Measurements from ENCODE around the gene MRPS5.

The MRPS5 gene

DNA sequence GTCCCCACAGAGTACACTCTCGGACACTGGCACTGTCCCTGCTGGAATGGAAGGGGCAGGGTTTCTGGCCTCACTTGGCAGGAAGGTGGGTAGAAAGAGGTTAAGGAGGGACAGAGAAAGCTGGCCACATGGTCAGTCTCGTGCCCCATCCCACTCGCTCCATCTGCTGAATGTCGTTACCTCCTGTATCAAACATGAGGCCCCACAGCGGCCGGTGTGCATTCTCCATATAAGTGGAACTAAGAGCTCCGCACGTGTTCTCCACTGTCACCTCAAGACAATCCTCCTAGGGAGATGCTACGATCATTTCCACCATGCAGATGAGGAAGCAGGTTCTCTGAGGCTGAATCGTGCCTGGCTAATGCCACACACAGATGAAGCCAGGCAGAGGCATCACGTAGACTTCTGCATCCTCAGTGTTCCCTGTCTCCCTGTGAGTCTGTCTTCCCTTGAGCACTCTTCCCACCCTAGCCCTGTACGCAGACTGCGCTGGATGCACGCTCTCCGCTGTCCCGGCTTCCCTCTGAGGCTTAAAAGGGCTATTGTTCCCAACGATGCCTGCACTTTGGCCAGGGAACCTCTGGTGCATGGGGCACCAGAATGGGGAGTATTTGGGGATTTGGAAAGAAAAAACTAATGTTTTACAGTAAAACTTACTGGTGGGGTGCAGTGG is 61.0 kb downstream of the MRPS5 start:
- no peak for DNase-seq

GRCh38 chr2:95059656-95060370 is 61.8 kb downstream of the MRPS5 start:
- no peak for DNase-seq

DNA sequence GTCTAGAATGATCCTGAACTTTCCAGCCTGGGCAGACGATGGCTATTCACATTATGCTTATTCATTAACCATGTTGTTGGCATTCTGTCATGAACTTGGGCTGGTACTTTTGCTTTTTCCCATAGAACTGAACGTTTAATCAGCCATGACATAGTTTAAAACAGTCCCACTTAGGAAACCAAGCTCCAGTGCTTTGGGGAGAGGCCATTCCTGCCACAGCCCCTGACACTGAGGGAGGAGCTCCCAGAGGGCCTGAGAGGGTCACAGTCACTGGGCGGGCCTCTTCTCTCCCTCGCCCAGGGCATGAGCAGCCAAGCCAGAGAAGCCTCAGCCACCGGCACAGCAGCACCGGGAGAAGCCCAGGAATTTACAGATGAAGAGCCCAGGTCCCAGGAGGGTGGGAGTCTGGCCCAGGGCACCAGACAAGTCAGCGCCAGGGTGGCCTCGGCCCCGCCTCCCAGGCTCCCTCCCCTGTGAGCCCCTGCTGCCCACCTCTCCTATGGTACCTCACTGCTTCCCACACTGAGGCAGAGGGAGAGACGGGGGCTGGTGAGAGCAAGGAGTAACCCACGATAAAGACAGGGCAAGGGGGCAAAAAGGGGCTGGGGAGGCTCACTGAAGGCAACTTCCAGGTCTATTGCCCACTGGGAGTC is 62.5 kb downstream of the MRPS5 start:
- DNase-seq: no peak

GRCh38 chr2:95058466-95058988 is 63.1 kb downstream of the MRPS5 start:
- no peak for DNase-seq

GRCh38 chr2:95057535-95058370 is 63.9 kb downstream of the MRPS5 start:
- no peak for DNase-seq

- DNase-seq: no peak
These were observed 64.8 kb downstream of the MRPS5 start for GRCh38 chr2:95056461-95057459.

- no peak for DNase-seq
These were observed 65.6 kb downstream of the MRPS5 start for GRCh38 chr2:95056044-95056443.

DNA sequence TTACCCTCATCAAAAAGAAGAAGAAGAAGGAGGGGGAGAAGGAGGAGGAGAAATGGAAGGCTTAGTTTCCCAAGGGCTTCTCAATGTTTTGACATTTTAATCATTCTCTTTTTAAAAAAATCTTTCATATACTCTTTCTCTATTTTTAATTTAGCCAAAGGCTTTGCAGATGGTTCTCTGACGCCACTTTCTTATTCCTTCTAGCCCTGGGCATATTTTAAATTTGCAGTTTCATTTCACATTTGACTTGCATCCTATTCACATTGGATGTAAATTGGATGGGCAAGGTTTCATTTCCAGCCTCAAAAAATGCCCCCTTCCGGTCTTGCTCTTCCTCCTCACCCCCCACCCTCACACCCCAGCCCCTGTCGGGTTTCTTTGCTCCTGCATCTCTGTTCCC is 66.3 kb downstream of the MRPS5 start:
- DNase-seq: no peak

DNA sequence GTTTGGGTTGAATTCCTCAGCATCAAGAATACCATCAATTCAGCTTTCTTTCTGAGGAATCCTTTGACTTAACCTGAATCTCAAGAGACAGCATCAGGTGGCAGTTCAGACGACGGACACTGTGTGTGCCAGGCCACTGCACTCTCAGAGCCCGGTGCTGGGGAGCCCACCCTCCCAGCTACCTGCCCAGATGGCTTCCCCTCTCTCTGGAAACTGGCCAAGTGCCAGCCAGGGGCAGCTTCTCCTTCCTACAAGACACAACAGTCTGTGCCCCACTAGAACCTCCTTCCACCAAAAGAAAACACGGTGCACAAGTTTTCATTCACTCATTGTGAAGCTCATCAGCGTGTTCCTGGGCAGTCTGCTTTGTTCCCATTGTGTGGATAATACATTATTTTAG is 67.6 kb downstream of the MRPS5 start:
- no peak for DNase-seq

- DNase-seq: no peak
These were observed 68.1 kb downstream of the MRPS5 start for GRCh38 chr2:95053543-95053942.

DNA sequence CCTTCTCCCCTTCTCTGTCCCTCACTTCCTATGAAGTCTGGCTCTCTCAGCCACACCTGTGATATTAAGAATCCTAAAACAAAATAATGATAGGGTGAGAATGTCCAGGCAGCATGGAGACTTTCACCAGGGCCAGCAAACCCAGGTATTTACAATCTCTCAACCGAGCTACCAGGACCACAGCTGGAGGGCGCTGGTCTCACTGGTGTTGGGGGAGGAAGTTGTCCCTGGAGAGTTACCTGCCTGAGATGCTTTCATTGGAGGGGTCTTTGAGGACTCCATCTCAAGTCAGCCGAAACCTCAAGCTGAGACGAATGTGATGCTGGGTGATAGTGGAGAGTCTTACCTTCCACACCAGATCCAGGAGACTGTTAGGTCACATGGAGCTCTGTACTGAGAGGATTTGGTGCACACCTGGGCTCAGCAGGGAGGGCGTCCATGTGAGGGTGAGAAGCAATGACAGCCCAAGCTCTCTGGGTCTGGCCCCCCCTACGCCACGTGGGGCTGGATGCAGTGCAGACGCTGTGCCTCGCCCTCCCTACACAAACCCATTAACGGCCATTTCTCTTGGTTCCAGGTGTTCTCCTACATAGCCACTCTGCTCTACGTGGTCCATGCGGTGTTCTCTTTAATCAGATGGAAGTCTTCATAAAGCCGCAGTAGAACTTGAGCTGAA is 68.7 kb downstream of the MRPS5 start:
- no peak for DNase-seq

DNA sequence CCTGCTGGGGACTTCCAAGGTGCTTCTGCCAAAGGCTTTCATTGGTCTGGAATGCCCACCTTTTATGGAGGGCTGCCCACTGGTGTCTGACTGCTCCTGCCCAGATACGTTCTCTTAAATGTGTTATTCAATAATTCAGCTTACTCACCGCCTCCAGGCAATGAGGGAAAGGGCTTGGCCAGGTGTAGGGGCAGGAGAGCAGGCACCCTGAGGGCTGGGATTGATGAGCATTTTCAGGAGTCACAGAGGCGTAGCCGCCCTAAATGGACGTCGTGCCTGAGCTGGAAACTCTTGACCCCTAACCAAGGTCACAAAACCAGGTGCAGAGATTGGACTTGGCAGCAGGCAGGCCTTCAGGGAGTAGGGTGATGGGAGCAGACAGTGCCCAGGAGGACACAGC is 69.3 kb downstream of the MRPS5 start:
- no peak for DNase-seq

GRCh38 chr2:95051626-95052025 is 70.0 kb downstream of the MRPS5 start:
- DNase-seq: no peak

GRCh38 chr2:95050385-95051300 is 71.0 kb downstream of the MRPS5 start:
- no peak for DNase-seq

- no peak for DNase-seq
These were observed 71.6 kb downstream of the MRPS5 start for GRCh38 chr2:95049961-95050360.

GRCh38 chr2:95049683-95049955 is 72.0 kb downstream of the MRPS5 start:
- DNase-seq: no peak

- DNase-seq: no peak
These were observed 72.6 kb downstream of the MRPS5 start for GRCh38 chr2:95048825-95049682.

DNA sequence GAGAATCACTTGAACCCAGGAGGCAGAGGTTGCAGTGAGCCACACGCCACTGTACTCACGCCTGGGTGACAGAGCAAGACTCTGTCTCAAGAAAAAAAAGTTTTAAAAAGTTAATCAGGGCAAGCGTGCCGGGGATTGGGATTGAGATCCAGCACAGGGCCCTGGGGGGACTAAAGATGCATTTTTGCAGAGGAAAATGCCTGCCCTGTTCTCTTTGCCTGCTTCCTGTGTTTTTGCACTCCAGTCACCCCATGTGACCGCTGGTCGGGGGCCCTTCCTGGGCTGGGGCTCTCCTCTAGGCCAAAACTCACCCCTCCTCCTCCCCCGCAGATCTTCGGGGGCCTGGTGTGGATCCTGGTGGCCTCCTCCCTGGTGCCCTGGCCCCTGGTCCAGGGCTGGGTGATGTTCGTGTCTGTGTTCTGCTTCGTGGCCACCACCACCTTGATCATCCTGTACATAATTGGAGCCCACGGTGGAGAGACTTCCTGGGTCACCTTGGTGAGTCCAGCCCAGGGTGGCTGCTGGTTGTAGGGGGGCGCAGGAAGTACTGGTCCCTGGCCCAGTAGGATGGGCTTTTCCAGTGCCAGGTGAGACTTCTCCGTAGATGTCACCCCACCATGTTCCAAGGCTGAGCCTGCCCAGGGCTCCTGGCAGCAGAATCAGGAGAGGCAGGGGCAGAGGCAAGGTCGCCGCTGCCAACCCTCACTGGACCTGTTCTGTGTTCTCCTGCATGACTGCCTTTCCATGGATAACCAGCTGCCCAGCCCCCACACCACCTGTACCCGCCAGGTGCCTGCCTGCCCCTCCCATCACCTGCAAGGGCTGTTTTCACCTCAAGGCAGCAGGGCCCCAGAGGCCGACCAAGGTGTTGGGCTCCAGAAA is 73.7 kb downstream of the MRPS5 start:
- no peak for DNase-seq
